ENCODE data around the gene FAM83G. TPM values are rescaled to one million over a fixed set of nuclear protein-coding genes. Genes with fewer than 3 reads are reported as not detected.

The FAM83G gene
- total and polyA plus RNA-seq, 2 donors (not counting 3 experiments of a cell fraction or from before 2014, with no cell fraction given): 7.0 to 10.9 TPM

DNA sequence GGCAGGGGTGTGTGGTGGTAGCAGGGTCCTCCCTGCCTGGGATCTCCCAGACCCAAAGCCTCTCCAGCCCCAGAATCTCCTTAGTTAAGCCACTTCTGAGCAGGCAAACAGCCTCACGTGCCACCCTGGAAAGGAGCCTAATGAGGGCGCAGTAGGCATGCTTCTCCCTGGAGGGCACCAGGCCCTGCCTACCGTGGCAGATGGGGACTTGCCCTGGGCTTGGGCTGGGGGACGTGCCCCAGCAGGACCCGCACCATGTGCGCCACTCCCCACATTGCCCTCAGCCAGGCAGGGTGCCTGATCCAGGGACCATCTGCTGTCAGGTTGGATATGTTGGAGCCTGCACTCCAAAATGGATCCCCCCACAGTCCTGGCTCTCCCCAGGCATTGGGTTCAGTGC lies 14.2 kb downstream of the FAM83G start:
- Histone ChIP-seq H3K4me3 (replicated peaks in 1 of 3; ENCODE audit: insufficient read depth in 1 of 3, low read depth in 1 of 3, low read length in 3 of 3) (no peak overlapping the region), H2AFZ (ENCODE audit: low read depth, low read length) (no peak overlapping the region), H3K27ac (ENCODE audit: insufficient read depth, low read depth, low read length) (no peak overlapping the region), H3K4me1 (ENCODE audit: control insufficient read depth, extremely low read depth, insufficient read depth, low read length) (no peaks in the 10 kb centered on the region), H3K27me3 (ENCODE audit: control insufficient read depth in 2 of 2, insufficient read depth in 2 of 2, low read length in 2 of 2) (no peaks in the 10 kb centered on the region), H3K36me3 (ENCODE audit: control insufficient read depth in 2 of 2, extremely low read depth in 1 of 2, insufficient read depth in 2 of 2, low read length in 2 of 2) (no peaks in the 10 kb centered on the region), H3K4me2 (ENCODE audit: insufficient read depth, low read length) (no peak overlapping the region), H3K9ac (replicated peaks; ENCODE audit: extremely low read depth, insufficient read depth, low read length) (no peak overlapping the region), H4K20me1 (replicated peaks; ENCODE audit: control insufficient read depth, extremely low read depth, insufficient read depth, low read length) (no peaks in the 10 kb centered on the region), H3K79me2 (ENCODE audit: control insufficient read depth, insufficient read depth, low read length) (peaks cover 21% of the 10 kb centered on the region), H3K9me3 (replicated peaks; ENCODE audit: control insufficient read depth, insufficient read depth, low read length) (no peaks in the 10 kb centered on the region), H3K9me1 (replicated peaks; ENCODE audit: control insufficient read depth, extremely low read depth, insufficient read depth, low read length) (no peaks in the 10 kb centered on the region)
- no peak for DNase-seq (ENCODE audit: low read depth, low spot score)
- FAIRE-seq: no peak
- no peak for TF ChIP-seq FOS (IDR thresholded peaks at IDR 0.05; ENCODE audit: borderline replicate concordance, insufficient read depth, low read length)
- no peak for TF ChIP-seq JUN (IDR thresholded peaks at IDR 0.05; ENCODE audit: borderline replicate concordance, insufficient read depth, insufficient read length, low read depth)
- no peak for TF ChIP-seq EZH2 (IDR thresholded peaks at IDR 0.05; ENCODE audit: borderline replicate concordance, low read depth, low read length, severe bottlenecking)
- ChIA-PET POLR2A (no interaction called here), CTCF (interaction anchor here (1.4 to 1.5 kb wide), 2 partner anchors 9 to 29 kb away, joined by 4 to 8 read pairs; no protein-coding TSS in a partner anchor)
- intact Hi-C loops (cut with micrococcal nuclease): no loop called here
- dilution Hi-C loops (cut with MboI; ENCODE audit: extremely low pct_ligation_motif_present, low sequenced_read_pairs): no loop called here
- no TSS peak for BruUV-seq (replicated peaks)

DNA sequence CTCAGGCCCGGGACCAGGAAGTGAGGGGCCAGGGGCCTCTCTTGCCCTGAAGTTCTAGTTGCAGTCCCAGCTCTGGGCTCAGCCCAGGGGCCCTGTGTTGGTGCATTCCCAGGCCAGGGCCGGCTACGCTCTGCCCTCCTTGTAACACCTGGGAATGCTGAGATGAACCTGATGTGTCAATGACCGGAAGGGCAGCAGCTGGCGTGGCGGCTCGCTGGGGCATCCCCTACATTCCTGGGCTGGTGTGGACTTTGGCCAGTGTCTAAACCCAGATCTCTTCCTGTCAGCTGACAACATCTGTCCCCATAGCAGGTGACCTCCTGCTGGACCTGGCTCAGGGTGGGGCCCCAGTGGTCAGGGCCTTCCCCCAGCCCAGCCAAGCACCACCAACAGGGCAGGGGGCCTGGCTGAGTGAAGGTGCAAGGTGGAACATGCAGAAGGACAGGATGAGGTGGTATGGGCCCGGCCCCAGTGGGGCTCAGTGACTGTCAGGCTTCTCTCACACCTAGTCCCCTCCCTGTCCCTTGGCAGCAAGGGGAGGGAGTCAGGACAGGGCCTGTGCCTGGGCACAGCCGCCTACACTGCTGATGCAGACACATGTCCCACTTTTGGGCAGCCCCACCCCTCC lies 15.9 kb downstream of the FAM83G start:
- Histone ChIP-seq H3K4me1 (ENCODE audit: control insufficient read depth, extremely low read depth, insufficient read depth, low read length) (no peaks in the 10 kb centered on the region), H3K9me1 (replicated peaks; ENCODE audit: control insufficient read depth, extremely low read depth, insufficient read depth, low read length) (no peaks in the 10 kb centered on the region), H3K4me3 (replicated peaks in 1 of 3; ENCODE audit: insufficient read depth in 1 of 3, low read depth in 1 of 3, low read length in 3 of 3) (no peak overlapping the region), H3K36me3 (ENCODE audit: control insufficient read depth in 2 of 2, extremely low read depth in 1 of 2, insufficient read depth in 2 of 2, low read length in 2 of 2) (no peaks in the 10 kb centered on the region), H3K4me2 (ENCODE audit: insufficient read depth, low read length) (no peak overlapping the region), H3K27me3 (ENCODE audit: control insufficient read depth in 2 of 2, insufficient read depth in 2 of 2, low read length in 2 of 2) (no peaks in the 10 kb centered on the region), H3K27ac (ENCODE audit: insufficient read depth, low read depth, low read length) (no peak overlapping the region), H4K20me1 (replicated peaks; ENCODE audit: control insufficient read depth, extremely low read depth, insufficient read depth, low read length) (no peaks in the 10 kb centered on the region), H3K9me3 (replicated peaks; ENCODE audit: control insufficient read depth, insufficient read depth, low read length) (no peaks in the 10 kb centered on the region), H3K9ac (replicated peaks; ENCODE audit: extremely low read depth, insufficient read depth, low read length) (no peak overlapping the region), H2AFZ (ENCODE audit: low read depth, low read length) (no peak overlapping the region), H3K79me2 (ENCODE audit: control insufficient read depth, insufficient read depth, low read length) (peaks cover 11% of the 10 kb centered on the region)
- CTCF ChIA-PET: no interaction called here
- DNase-seq (ENCODE audit: low read depth, low spot score): no peak
- dilution Hi-C loops (cut with MboI; ENCODE audit: extremely low pct_ligation_motif_present, low sequenced_read_pairs) (no loop called here), intact Hi-C loops (cut with micrococcal nuclease) (no loop called here)
- no peak for FAIRE-seq
- POLR2A ChIA-PET: no interaction called here
- TF ChIP-seq POLR2A (IDR thresholded peaks at IDR 0.05; ENCODE audit: low read depth, low read length) (no peak), JUN (IDR thresholded peaks at IDR 0.05; ENCODE audit: borderline replicate concordance, insufficient read depth, insufficient read length, low read depth) (no peak), GATA2 (IDR thresholded peaks at IDR 0.05; ENCODE audit: insufficient read depth, insufficient read length, low read depth, low read length) (no peak), POLR2AphosphoS5 (IDR thresholded peaks at IDR 0.05; ENCODE audit: insufficient read depth, low read depth, low read length) (no peak), EZH2 (IDR thresholded peaks at IDR 0.05; ENCODE audit: borderline replicate concordance, low read depth, low read length, severe bottlenecking) (no peak), FOS (IDR thresholded peaks at IDR 0.05; ENCODE audit: borderline replicate concordance, insufficient read depth, low read length) (no peak), MYC (IDR thresholded peaks at IDR 0.05; ENCODE audit: low read depth, low read length) (no peak)
- TF ChIP-seq, protein P1, sequence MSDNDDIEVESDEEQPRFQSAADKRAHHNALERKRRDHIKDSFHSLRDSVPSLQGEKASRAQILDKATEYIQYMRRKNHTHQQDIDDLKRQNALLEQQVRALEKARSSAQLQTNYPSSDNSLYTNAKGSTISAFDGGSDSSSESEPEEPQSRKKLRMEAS (IDR thresholded peaks at IDR 0.05; ENCODE audit: insufficient read depth, insufficient read length): no peak
- TF ChIP-seq, protein P2, sequence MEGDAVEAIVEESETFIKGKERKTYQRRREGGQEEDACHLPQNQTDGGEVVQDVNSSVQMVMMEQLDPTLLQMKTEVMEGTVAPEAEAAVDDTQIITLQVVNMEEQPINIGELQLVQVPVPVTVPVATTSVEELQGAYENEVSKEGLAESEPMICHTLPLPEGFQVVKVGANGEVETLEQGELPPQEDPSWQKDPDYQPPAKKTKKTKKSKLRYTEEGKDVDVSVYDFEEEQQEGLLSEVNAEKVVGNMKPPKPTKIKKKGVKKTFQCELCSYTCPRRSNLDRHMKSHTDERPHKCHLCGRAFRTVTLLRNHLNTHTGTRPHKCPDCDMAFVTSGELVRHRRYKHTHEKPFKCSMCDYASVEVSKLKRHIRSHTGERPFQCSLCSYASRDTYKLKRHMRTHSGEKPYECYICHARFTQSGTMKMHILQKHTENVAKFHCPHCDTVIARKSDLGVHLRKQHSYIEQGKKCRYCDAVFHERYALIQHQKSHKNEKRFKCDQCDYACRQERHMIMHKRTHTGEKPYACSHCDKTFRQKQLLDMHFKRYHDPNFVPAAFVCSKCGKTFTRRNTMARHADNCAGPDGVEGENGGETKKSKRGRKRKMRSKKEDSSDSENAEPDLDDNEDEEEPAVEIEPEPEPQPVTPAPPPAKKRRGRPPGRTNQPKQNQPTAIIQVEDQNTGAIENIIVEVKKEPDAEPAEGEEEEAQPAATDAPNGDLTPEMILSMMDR (IDR thresholded peaks at IDR 0.05; ENCODE audit: extremely low read depth in 1 of 2, insufficient read depth in 1 of 2, low read depth in 1 of 2, low read length in 2 of 2): no peak
- no TSS peak for BruUV-seq (replicated peaks)

Data from endothelial cell of umbilical vein (primary cell).